ENCODE measurements around the gene RCOR1. TPM values are rescaled to one million over a fixed set of nuclear protein-coding genes. Genes with fewer than 3 reads are reported as not detected.

The RCOR1 gene
- polyA plus RNA-seq, 1 donor (not counting 4 experiments of a cell fraction or from before 2014, with no cell fraction given): 27.0 TPM

DNA sequence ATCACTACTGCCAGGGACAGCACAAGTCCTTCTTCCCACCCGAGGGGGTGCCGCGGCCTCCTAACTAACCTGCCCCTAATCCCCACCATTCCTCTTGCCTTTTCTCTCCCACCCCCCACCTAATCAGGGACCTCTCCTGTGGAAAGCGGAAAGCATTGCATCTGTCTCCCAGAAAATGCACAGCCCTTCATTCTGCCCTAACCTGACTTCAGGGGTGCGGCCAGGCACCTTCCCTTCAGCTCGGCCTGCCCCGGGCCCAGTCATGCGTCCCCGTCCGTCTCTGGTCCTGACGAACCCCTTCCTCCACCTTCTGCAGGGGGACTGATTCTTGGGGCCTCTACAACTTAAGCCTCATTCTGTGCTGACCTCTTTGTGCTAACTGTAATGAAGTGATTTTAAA, 140.9 kb downstream of the RCOR1 start:
- Histone ChIP-seq H3K9me3 (ENCODE audit: control insufficient read depth, low read depth, low read length) (no peaks in the 10 kb centered on the region), H3K4me1 (ENCODE audit: control insufficient read depth, extremely low read depth, insufficient read depth, low read length) (no peaks in the 10 kb centered on the region), H3K36me3 (ENCODE audit: control insufficient read depth in 2 of 2, extremely low read depth in 1 of 2, insufficient read depth in 2 of 2, low read length in 2 of 2) (peaks cover 21 to 35% of the 10 kb centered on the region in 2 experiments), H4K20me1 (ENCODE audit: control insufficient read depth, extremely low read depth, insufficient read depth, low read length) (no peaks in the 10 kb centered on the region), H3K4me2 (ENCODE audit: control insufficient read depth, extremely low read depth, insufficient read depth, low read depth, low read length) (no peak overlapping the region), H3K27me3 (ENCODE audit: control insufficient read depth, extremely low read depth, insufficient read depth, low read length) (no peaks in the 10 kb centered on the region), H3K27ac (ENCODE audit: control insufficient read depth, insufficient read depth, low read length) (no peak overlapping the region), H2AFZ (ENCODE audit: control insufficient read depth, low read length) (no peak overlapping the region), H3K9ac (ENCODE audit: control insufficient read depth, extremely low read depth, insufficient read depth, low read length) (no peak overlapping the region), H3K4me3 (ENCODE audit: control insufficient read depth in 2 of 3, extremely low read depth in 1 of 3, insufficient read depth in 2 of 3, low read depth in 1 of 3, low read length in 3 of 3) (no peak overlapping the region), H3K79me2 (ENCODE audit: control insufficient read depth, insufficient read depth, low read length) (no peaks in the 10 kb centered on the region), H3K9me1 (ENCODE audit: control insufficient read depth, extremely low read depth, insufficient read depth, low read length) (peaks cover 2% of the 10 kb centered on the region)
- DNase-seq (ENCODE audit: low read depth, low spot score): no peak
- TF ChIP-seq, protein P1, sequence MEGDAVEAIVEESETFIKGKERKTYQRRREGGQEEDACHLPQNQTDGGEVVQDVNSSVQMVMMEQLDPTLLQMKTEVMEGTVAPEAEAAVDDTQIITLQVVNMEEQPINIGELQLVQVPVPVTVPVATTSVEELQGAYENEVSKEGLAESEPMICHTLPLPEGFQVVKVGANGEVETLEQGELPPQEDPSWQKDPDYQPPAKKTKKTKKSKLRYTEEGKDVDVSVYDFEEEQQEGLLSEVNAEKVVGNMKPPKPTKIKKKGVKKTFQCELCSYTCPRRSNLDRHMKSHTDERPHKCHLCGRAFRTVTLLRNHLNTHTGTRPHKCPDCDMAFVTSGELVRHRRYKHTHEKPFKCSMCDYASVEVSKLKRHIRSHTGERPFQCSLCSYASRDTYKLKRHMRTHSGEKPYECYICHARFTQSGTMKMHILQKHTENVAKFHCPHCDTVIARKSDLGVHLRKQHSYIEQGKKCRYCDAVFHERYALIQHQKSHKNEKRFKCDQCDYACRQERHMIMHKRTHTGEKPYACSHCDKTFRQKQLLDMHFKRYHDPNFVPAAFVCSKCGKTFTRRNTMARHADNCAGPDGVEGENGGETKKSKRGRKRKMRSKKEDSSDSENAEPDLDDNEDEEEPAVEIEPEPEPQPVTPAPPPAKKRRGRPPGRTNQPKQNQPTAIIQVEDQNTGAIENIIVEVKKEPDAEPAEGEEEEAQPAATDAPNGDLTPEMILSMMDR (optimal IDR thresholded peaks at IDR 0.05 in 1 of 3, IDR thresholded peaks at IDR 0.05 in 1 of 3, conservative IDR thresholded peaks at IDR 0.05 in 1 of 3; ENCODE audit: extremely low read depth in 1 of 3, insufficient read depth in 2 of 3, low read length in 3 of 3): no peak
- no peak for TF ChIP-seq EZH2 (IDR thresholded peaks at IDR 0.05; ENCODE audit: low read length)
- dilution Hi-C loops (cut with MboI; ENCODE audit: extremely low pct_ligation_motif_present, low sequenced_read_pairs): no loop called here
- no peak for FAIRE-seq

DNA sequence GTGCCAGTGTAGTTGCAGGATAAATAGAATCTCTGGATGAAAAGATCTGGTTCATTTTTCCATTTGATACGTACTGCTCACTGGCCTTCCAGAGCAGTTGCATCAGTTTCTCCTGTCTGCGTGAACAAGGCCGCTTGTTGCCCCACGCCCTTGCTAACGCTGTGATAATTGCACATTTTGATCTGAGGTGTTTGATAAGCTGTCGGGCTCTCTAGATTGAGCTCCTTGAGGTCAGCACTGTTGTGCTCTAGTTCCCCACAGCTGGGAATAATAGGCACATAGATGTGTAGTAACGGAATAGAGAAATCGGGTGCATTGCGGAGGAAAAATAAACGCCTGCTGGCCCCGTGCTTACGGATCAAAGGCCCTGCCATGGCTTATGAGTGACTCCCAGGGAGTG, 142.0 kb downstream of the RCOR1 start:
- no peak for FAIRE-seq
- DNase-seq (ENCODE audit: low read depth, low spot score): no peak
- no peak overlapping the region for H3K4me2 ChIP-seq (ENCODE audit: control insufficient read depth, extremely low read depth, insufficient read depth, low read depth, low read length)
- peaks cover 2% of the 10 kb centered on the region for H3K9me1 ChIP-seq (ENCODE audit: control insufficient read depth, extremely low read depth, insufficient read depth, low read length)
- H2AFZ ChIP-seq (ENCODE audit: control insufficient read depth, low read length): no peak overlapping the region
- no peaks in the 10 kb centered on the region for H3K79me2 ChIP-seq (ENCODE audit: control insufficient read depth, insufficient read depth, low read length)
- H3K9me3 ChIP-seq (ENCODE audit: control insufficient read depth, low read depth, low read length): no peaks in the 10 kb centered on the region
- no peaks in the 10 kb centered on the region for H3K4me1 ChIP-seq (ENCODE audit: control insufficient read depth, extremely low read depth, insufficient read depth, low read length)
- TF ChIP-seq, protein P1 (optimal IDR thresholded peaks at IDR 0.05 in 1 of 3, IDR thresholded peaks at IDR 0.05 in 1 of 3, conservative IDR thresholded peaks at IDR 0.05 in 1 of 3; ENCODE audit: extremely low read depth in 1 of 3, insufficient read depth in 2 of 3, low read length in 3 of 3): no peak
- TF ChIP-seq EZH2 (IDR thresholded peaks at IDR 0.05; ENCODE audit: low read length): no peak
- no peak overlapping the region for H3K27ac ChIP-seq (ENCODE audit: control insufficient read depth, insufficient read depth, low read length)
- no peak overlapping the region for H3K4me3 ChIP-seq (ENCODE audit: control insufficient read depth in 2 of 3, extremely low read depth in 1 of 3, insufficient read depth in 2 of 3, low read depth in 1 of 3, low read length in 3 of 3)
- H4K20me1 ChIP-seq (ENCODE audit: control insufficient read depth, extremely low read depth, insufficient read depth, low read length): no peaks in the 10 kb centered on the region
- H3K36me3 ChIP-seq (ENCODE audit: control insufficient read depth in 2 of 2, extremely low read depth in 1 of 2, insufficient read depth in 2 of 2, low read length in 2 of 2): peaks cover 16 to 29% of the 10 kb centered on the region in 2 experiments
- dilution Hi-C loops (cut with MboI; ENCODE audit: extremely low pct_ligation_motif_present, low sequenced_read_pairs): no loop called here
- H3K27me3 ChIP-seq (ENCODE audit: control insufficient read depth, extremely low read depth, insufficient read depth, low read length): no peaks in the 10 kb centered on the region
- no peak overlapping the region for H3K9ac ChIP-seq (ENCODE audit: control insufficient read depth, extremely low read depth, insufficient read depth, low read length)

All from keratinocyte (primary cell).